ENCODE results near the gene ARHGEF6.

- TF ChIP-seq CTCF (conservative IDR thresholded peaks at IDR 0.05; ENCODE audit: low read length) (no peak), EZH2phosphoT487 (IDR thresholded peaks at IDR 0.05; ENCODE audit: borderline replicate concordance, low read depth, low read length) (no peak)
These were observed 14.8 kb downstream of the ARHGEF6 start for GRCh38 chrX:136765821-136766356.
